A549 (cell line): Measurements from ENCODE around the gene ATP8B4. TPM values are rescaled to one million over a fixed set of nuclear protein-coding genes. Genes with fewer than 3 reads are reported as not detected.
"Not testable (repeated sequence)": the region's sequence is repeated elsewhere in the genome, so short reads cannot be mapped to it uniquely, and the experiment has no call there.

Experiments used
- ATAC-seq, 2 experiments: fragments of 200-7000 bp in 1 of 2; fragments of >200 bp in 1 of 2; cut with Nextera tagmentation in 1 of 2; cut with Tn5 transposase in 1 of 2; 3 replicates each; pipeline versions ENCODE4 v1.8.0 to v1.9.1; 2018 to 2020; ENCODE audit warnings: mild to moderate bottlenecking in 1 of 2, moderate library complexity in 1 of 2
- CTCF ChIA-PET: fragments of 300-600 bp; sonication (Branson Sonifier 250); formaldehyde crosslinking; extraction: SDS; loops from one replicate; lab custom pipeline; 2021; ENCODE audit warnings: antibody characterized with exemption, inconsistent platforms; lab: Yijun Ruan, JAX
- POLR2A ChIA-PET: fragments of 350-600 bp; formaldehyde crosslinking; extraction: SDS; loops from one replicate; lab custom pipeline; 2021; ENCODE audit warnings: antibody characterized with exemption, inconsistent platforms; lab: Yijun Ruan, JAX
- DNase-seq, 2 experiments: peaks; one replicate each; pipeline versions ENCODE4 v3.0.0 to v3.0.0-alpha.2; 2011 to 2016; ENCODE audit warnings: low read depth in 1 of 2, low spot score in 1 of 2
- FAIRE-seq: peaks from 2 replicates; lab custom pipeline; 2011; peaks lifted over from hg19 to GRCh38; lab: Jason Lieb, UNC
- H3K27ac ChIP-seq, 2 experiments: fragments of >200 bp; sonication (Bioruptor Twin); formaldehyde crosslinking; 3 replicates each; pipeline ENCODE4 v1.5.1; 2016 to 2017
- H3K4me1 ChIP-seq: fragments of >200 bp; sonication (Bioruptor Twin); formaldehyde crosslinking; 3 replicates; pipeline ENCODE4 v1.6.1; 2016
- H3K4me2 ChIP-seq: fragments of >200 bp; sonication (Bioruptor Twin); formaldehyde crosslinking; 3 replicates; pipeline ENCODE4 v1.6.1; 2016
- H3K4me3 ChIP-seq: fragments of >200 bp; sonication (Bioruptor Twin); formaldehyde crosslinking; 3 replicates; pipeline ENCODE4 v1.5.1; 2016
- H3K9me3 ChIP-seq: fragments of >200 bp; sonication (Bioruptor Twin); formaldehyde crosslinking; 3 replicates; pipeline ENCODE4 v1.6.1; 2016
- CEBPB ChIP-seq, 2 experiments: fragments of >200 bp in 1 of 2; sonication (Bioruptor Twin) in 1 of 2; formaldehyde crosslinking in 1 of 2; IDR thresholded peaks; 2 replicates each; pipeline ENCODE4 v1.6.1; 2012 to 2016
- EHF ChIP-seq: fragments of 250-450 bp; sonication (Bioruptor Pico); IDR thresholded peaks from 2 replicates; pipeline ENCODE4 v1.5.0; 2020; ENCODE audit warnings: mild to moderate bottlenecking
- ESRRA ChIP-seq: fragments of 150-350 bp; IDR thresholded peaks from 2 replicates; pipeline ENCODE4 v1.6.1; 2014; ENCODE audit warnings: mild to moderate bottlenecking, low read length, borderline replicate concordance
- FOSL2 ChIP-seq, 2 experiments: fragments of 450-650 bp in 1 of 2; fragments of >200 bp in 1 of 2; sonication (Bioruptor Twin) in 1 of 2; formaldehyde crosslinking; IDR thresholded peaks; 2 replicates each; pipeline versions ENCODE4 v1.5.0 to v1.6.1; 2016 to 2020; ENCODE audit warnings: mild to moderate bottlenecking in 1 of 2, moderate library complexity in 1 of 2
- FOXS1 ChIP-seq: fragments of 250-450 bp; sonication (Bioruptor Pico); IDR thresholded peaks from 2 replicates; pipeline ENCODE4 v1.5.0; 2020; ENCODE audit warnings: mild to moderate bottlenecking, moderate library complexity
- HEYL ChIP-seq: fragments of 250-450 bp; sonication (Bioruptor Pico); IDR thresholded peaks from 2 replicates; pipeline ENCODE4 v1.8.0; 2021; ENCODE audit warnings: mild to moderate bottlenecking, moderate library complexity
- HMGXB4 ChIP-seq: fragments of 250-450 bp; sonication (Bioruptor Pico); IDR thresholded peaks from 2 replicates; pipeline ENCODE4 v1.5.0; 2021; ENCODE audit warnings: mild to moderate bottlenecking, moderate library complexity, borderline replicate concordance
- HOXB13 ChIP-seq: fragments of 250-450 bp; sonication (Bioruptor Pico); IDR thresholded peaks from 2 replicates; pipeline ENCODE4 v1.5.0; 2020; ENCODE audit warnings: low read depth, mild to moderate bottlenecking, moderate library complexity
- JUNB ChIP-seq: fragments of >200 bp; sonication (Bioruptor Twin); formaldehyde crosslinking; IDR thresholded peaks from 2 replicates; pipeline ENCODE4 v1.6.1; 2016
- MAX ChIP-seq: IDR thresholded peaks from 2 replicates; pipeline ENCODE4 v1.6.1; 2012
- NFE2L2 ChIP-seq: fragments of 150-350 bp; conservative IDR thresholded peaks from 2 replicates; pipeline ENCODE4 v1.6.1; 2014; ENCODE audit warnings: low read length
- NPAS2 ChIP-seq: fragments of 250-450 bp; sonication (Bioruptor Pico); IDR thresholded peaks from 2 replicates; pipeline ENCODE4 v1.8.0; 2022; ENCODE audit warnings: mild to moderate bottlenecking, moderate library complexity, borderline replicate concordance
- POLR2AphosphoS2 ChIP-seq: conservative IDR thresholded peaks from 2 replicates; pipeline ENCODE4 v1.6.1; 2012; ENCODE audit warnings: low read length, improper control_type of control experiment, inconsistent platforms
- RARB ChIP-seq: fragments of 250-450 bp; sonication (Bioruptor Pico); IDR thresholded peaks from 2 replicates; pipeline ENCODE4 v1.8.0; 2021; ENCODE audit warnings: mild to moderate bottlenecking, moderate library complexity
- RCOR1 ChIP-seq: fragments of 150-350 bp; IDR thresholded peaks from 2 replicates; pipeline ENCODE4 v1.6.1; 2014; ENCODE audit warnings: antibody characterized with exemption, low read length, low read depth
- RFX5 ChIP-seq: fragments of 450-650 bp; IDR thresholded peaks from 2 replicates; pipeline ENCODE4 v1.7.1; 2014; ENCODE audit warnings: antibody characterized with exemption, mild to moderate bottlenecking, moderate library complexity
- RNF2 ChIP-seq: fragments of 200-600 bp; sonication (generic); IDR thresholded peaks from 2 replicates; pipeline ENCODE4 v1.6.1; 2016; ENCODE audit warnings: low read depth, mild to moderate bottlenecking, antibody characterized with exemption, moderate library complexity, borderline replicate concordance
- TP53 ChIP-seq: fragments of 250-450 bp; sonication (Bioruptor Pico); IDR thresholded peaks from 2 replicates; pipeline ENCODE4 v1.5.0; 2021; ENCODE audit warnings: mild to moderate bottlenecking, moderate library complexity
- ZFP36 ChIP-seq: fragments of 450-650 bp; IDR thresholded peaks from 2 replicates; pipeline ENCODE4 v1.6.1; 2014; ENCODE audit warnings: borderline replicate concordance; ENCODE audit not compliant: partially characterized antibody
- WGBS: methylation state at CpG from one replicate; pipeline ENCODE4 v1.1.6; 2017; ENCODE audit errors: missing lambda C conversion rate; 5-methylcytosine and 5-hydroxymethylcytosine counted together
- polyA plus RNA-seq, 4 experiments: library from polyadenylated mRNA; depleted of rRNA in 3 of 4; stranded (reverse); fragments of >200 nt; fragmentation: RNase III in 1 of 4; extraction: RNeasy Plus Mini Kit Qiagen cat#74134 plus additional on column Dnase treatment in 1 of 4; gene quantifications; 2 replicates in 3 of 4; 3 replicates in 1 of 4; pipeline ENCODE4 v1.2.3, GENCODE V29; 2011 to 2017

Gene ATP8B4
- polyA plus RNA-seq, 2 of the 4 experiments (the other 2 are of a cell fraction), result 0.88 to 1.7 TPM

GRCh38 chr15:49964551-49964950 is 154.5 kb downstream of the ATP8B4 start:
- FAIRE-seq, result no peak
- TF ChIP-seq MAX, result no peak
- TF ChIP-seq, all 56 proteins: peak for 0
- CTCF ChIA-PET, result interaction anchor here (1.4 kb wide), 1 partner anchor 30 kb away, joined by 6 read pairs; no protein-coding TSS in a partner anchor

GRCh38 chr15:49964061-49964460 is 155.0 kb downstream of the ATP8B4 start:
- POLR2A ChIA-PET, result no interaction called here
- FAIRE-seq, result no peak
- no peak for TF ChIP-seq EHF (CRISPR knock-in tag)
- no peak for TF ChIP-seq JUNB
- no peak for TF ChIP-seq RFX5
- no peak for TF ChIP-seq RNF2
- TF ChIP-seq NFE2L2, result no peak
- no peak for TF ChIP-seq FOXS1 (CRISPR knock-in tag)
- no peak for TF ChIP-seq RARB (CRISPR knock-in tag)
- no peak for TF ChIP-seq MAX
- TF ChIP-seq FOSL2 (IDR thresholded peaks at IDR 0.05), result no peak
- TF ChIP-seq FOSL2 (CRISPR knock-in tag; IDR thresholded peaks at IDR 0.05), result no peak
- no peak for TF ChIP-seq CEBPB (IDR thresholded peaks at IDR 0.05)
- no peak for TF ChIP-seq NPAS2
- TF ChIP-seq ESRRA, result no peak
- TF ChIP-seq HOXB13 (CRISPR knock-in tag), result no peak
- no peak for TF ChIP-seq ZFP36
- no peak for TF ChIP-seq TP53 (CRISPR knock-in tag)
- TF ChIP-seq HMGXB4 (CRISPR knock-in tag), result no peak
- TF ChIP-seq RCOR1, result no peak
- no peak for TF ChIP-seq HEYL (CRISPR knock-in tag)
- TF ChIP-seq POLR2AphosphoS2, result no peak

More at GRCh38 chr15:49964551-49964950, 154.5 kb downstream of the ATP8B4 start:
- WGBS, result 69% methylated on average over 1 of the region's 1 CpG
- Histone ChIP-seq H3K4me2 (no peak overlapping the region), H3K4me1 (no peaks in the 10 kb centered on the region), H3K27ac (no peak overlapping the region), H3K4me3 (no peak overlapping the region), H3K9me3 (peaks cover 23% of the 10 kb centered on the region)
- DNase-seq (no peak), ATAC-seq (no peak)
- POLR2A ChIA-PET, result no interaction called here

GRCh38 chr15:49963033-49963772 is 155.8 kb downstream of the ATP8B4 start:
- H3K4me2 ChIP-seq, FAIRE-seq, DNase-seq, POLR2A ChIA-PET, CTCF ChIA-PET, H3K4me1 ChIP-seq, H3K4me3 ChIP-seq, ATAC-seq, H3K27ac ChIP-seq: not testable (repeated sequence)
- 60% methylated on average over 9 of the region's 9 CpGs for WGBS
- peaks cover 21% of the 10 kb centered on the region for H3K9me3 ChIP-seq

More at GRCh38 chr15:49964061-49964460, 155.0 kb downstream of the ATP8B4 start:
- Histone ChIP-seq H3K9me3 (peaks cover 25% of the 10 kb centered on the region), H3K4me1 (no peaks in the 10 kb centered on the region), H3K4me2 (no peak overlapping the region), H3K27ac (no peak overlapping the region), H3K4me3 (no peak overlapping the region)
- DNase-seq (no peak), ATAC-seq (no peak)
- CTCF ChIA-PET, result no interaction called here
